ENCODE measurements around the gene TRIM50. TPM values are rescaled to one million over a fixed set of nuclear protein-coding genes. Genes with fewer than 3 reads are reported as not detected.
"Not testable (repeated sequence)": the region's sequence is repeated elsewhere in the genome, so short reads cannot be mapped to it uniquely, and the experiment has no call there.

The TRIM50 gene
- total RNA-seq, 1 donor from 2014 or later, result not detected

DNA sequence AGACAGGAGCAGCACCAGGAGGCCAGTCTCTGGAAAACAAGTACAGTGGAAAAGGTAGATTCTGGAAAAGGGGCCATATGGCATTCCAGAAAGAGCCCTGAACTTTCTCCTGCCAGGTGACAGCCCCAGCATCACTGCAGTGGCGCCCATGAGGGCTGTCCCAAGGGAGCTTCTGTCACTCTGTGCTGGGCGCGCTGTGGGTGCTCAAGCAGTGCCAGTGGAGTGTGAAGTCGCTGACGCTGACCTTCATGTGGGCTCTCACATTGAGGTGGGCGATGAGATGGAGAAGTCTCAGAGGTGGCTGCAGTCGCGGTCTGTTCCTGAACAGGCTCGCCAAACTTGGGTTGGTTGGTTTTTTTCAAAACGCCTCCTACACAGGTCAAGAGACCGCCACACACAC, 38.2 kb upstream of the TRIM50 start:
- TF ChIP-seq, protein P1, sequence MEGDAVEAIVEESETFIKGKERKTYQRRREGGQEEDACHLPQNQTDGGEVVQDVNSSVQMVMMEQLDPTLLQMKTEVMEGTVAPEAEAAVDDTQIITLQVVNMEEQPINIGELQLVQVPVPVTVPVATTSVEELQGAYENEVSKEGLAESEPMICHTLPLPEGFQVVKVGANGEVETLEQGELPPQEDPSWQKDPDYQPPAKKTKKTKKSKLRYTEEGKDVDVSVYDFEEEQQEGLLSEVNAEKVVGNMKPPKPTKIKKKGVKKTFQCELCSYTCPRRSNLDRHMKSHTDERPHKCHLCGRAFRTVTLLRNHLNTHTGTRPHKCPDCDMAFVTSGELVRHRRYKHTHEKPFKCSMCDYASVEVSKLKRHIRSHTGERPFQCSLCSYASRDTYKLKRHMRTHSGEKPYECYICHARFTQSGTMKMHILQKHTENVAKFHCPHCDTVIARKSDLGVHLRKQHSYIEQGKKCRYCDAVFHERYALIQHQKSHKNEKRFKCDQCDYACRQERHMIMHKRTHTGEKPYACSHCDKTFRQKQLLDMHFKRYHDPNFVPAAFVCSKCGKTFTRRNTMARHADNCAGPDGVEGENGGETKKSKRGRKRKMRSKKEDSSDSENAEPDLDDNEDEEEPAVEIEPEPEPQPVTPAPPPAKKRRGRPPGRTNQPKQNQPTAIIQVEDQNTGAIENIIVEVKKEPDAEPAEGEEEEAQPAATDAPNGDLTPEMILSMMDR (IDR thresholded peaks at IDR 0.05; ENCODE audit: insufficient read depth, low read length, severe bottlenecking), result no peak
- DNase-seq (ENCODE audit: low read depth), result no peak
- H3K4me3 ChIP-seq (ENCODE audit: low read depth, low read length), result no peak overlapping the region
- no peaks in the 10 kb centered on the region for H3K27me3 ChIP-seq (ENCODE audit: control insufficient read depth, insufficient read depth, low read length)
- FAIRE-seq, result no peak
- no peaks in the 10 kb centered on the region for H3K36me3 ChIP-seq (ENCODE audit: control insufficient read depth, insufficient read depth, low read length)

DNA sequence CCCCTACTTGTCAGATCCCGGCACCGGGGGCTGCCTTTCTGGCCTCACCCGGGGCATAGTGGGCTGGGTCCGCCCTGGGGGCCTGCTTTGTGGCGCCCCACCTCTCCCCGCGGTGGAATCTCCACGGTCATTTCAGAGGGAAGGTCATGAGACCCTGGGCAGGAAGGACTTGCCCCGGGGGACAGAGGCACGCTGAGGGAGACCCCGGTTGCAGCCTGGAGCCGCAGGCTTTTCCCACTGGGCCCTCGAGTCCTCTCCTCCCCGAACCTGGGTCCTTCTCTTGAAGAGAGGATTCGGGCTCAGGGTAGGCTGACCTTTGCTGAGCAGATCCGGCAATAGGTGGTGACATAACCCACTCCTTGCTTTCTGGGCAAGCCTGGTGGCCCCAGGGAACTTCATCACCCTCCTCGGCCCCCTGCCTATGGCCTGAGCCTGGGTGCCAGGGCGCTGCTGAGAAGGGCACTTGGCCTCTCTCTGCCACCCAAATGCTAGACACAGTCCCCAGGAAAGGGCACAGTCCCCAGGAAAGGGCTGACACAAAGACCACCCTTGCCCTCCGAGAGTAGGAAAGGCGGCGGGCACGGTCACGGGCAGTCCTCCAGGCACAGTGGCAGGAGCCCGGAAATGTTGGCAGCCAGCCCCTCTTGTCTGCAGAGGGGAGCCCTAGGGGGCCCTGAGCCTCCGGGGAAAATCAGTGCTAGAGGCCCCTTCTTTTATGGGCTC, 36.3 kb upstream of the TRIM50 start:
- Histone ChIP-seq H3K4me3 (ENCODE audit: low read depth, low read length) (no peak overlapping the region), H3K27me3 (ENCODE audit: control insufficient read depth, insufficient read depth, low read length) (no peaks in the 10 kb centered on the region), H3K36me3 (ENCODE audit: control insufficient read depth, insufficient read depth, low read length) (no peaks in the 10 kb centered on the region)
- FAIRE-seq (no peak), DNase-seq (ENCODE audit: low read depth) (no peak)
- TF ChIP-seq, protein P1 (IDR thresholded peaks at IDR 0.05; ENCODE audit: insufficient read depth, low read length, severe bottlenecking), result no peak

DNA sequence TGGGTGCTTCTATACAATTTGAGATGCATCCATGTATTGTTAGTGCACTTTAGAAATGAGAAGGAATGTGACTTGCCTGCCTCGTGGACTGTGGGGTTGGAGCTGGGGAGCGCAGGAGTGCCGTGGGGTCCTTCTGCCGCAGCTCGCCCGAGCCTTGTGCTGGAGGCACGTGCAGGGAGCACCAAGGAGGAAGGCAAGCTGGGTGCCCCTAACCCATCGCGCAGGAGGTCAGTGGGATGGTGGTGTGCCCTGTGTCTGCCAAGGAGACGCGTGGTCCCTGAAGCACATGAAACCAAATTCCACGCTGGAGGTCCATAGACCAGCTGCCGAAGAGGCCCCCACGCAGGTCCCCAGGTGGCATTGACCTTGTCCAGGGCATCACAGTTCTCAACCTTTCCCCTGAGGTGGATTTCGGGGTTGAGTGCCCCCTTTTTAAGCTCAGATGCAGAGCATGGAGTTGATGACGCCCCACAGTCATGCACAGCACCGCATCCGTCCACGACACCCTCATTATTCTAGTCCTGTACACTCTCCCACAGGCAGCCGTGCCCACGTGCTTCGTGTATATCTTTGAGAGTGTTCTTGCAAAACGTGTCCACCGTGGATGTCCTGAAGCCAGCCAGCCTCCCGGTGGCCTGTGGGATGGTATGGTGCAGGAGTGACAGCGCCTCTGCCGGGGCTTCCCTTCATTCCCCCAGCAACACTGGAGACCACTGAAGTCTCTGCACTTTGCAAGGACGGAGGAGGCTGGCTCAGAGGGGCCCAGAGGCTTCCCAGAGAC, 35.5 kb upstream of the TRIM50 start:
- no peak for FAIRE-seq
- TF ChIP-seq, protein P1 (IDR thresholded peaks at IDR 0.05; ENCODE audit: insufficient read depth, low read length, severe bottlenecking), result no peak

DNA sequence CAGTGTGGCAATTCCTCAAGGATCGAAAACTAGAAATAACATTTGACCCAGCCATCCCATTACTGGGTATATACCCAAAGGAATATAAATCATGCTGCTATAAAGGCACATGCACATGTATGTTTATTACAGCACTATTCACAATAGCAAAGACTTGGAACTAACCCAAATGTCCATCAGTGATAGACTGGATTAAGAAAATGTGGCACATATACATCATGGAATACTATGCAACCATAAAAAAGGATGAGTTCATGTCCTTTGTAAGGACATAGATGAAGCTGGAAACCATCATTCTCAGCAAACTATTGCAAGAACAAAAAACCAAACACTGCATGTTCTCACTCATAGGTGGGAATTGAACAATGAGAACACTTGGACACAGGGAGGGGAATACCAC, 32.7 kb upstream of the TRIM50 start:
- DNase-seq (ENCODE audit: low read depth); H3K36me3 ChIP-seq (ENCODE audit: control insufficient read depth, insufficient read depth, low read length); H3K27me3 ChIP-seq (ENCODE audit: control insufficient read depth, insufficient read depth, low read length); H3K4me3 ChIP-seq (ENCODE audit: low read depth, low read length); FAIRE-seq: not testable (repeated sequence)

More for the DNA sequence above, 35.5 kb upstream of the TRIM50 start:
- no peaks in the 10 kb centered on the region for H3K36me3 ChIP-seq (ENCODE audit: control insufficient read depth, insufficient read depth, low read length)
- no peak for DNase-seq (ENCODE audit: low read depth)
- H3K4me3 ChIP-seq (ENCODE audit: low read depth, low read length), result no peak overlapping the region
- H3K27me3 ChIP-seq (ENCODE audit: control insufficient read depth, insufficient read depth, low read length), result no peaks in the 10 kb centered on the region

DNA sequence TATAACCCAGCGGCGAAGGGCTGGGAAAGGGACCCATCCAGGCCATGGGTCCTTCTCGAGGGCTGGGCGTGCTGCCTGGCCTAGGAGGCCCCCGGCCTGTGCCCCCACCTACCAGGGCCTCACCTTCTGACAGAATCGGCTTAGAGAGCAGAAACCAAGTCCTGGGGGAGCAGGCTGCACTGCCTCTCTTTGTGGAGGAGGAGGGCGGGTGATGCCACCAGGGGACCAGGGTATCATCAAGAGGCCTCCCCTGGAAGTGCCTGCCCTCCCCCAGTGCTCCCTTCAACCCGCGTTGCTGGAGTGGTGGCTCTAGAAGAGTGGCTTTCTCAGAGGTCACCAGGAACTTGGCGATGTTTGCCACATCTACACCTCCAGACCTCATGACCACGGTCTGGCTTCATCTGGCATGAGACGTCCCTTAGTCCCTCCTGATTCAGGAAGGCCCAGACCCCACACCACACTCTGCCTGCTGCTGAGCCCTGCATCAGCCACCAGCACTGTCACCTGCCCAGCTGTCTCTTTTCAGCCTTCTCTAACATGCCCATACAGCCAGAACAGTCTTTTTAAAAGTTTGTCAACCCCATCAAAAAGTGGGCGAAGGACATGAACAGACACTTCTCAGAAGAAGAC, 32.0 kb upstream of the TRIM50 start:
- Histone ChIP-seq H3K4me3 (ENCODE audit: low read depth, low read length) (no peak overlapping the region), H3K36me3 (ENCODE audit: control insufficient read depth, insufficient read depth, low read length) (no peaks in the 10 kb centered on the region), H3K27me3 (ENCODE audit: control insufficient read depth, insufficient read depth, low read length) (peaks cover 4% of the 10 kb centered on the region)
- DNase-seq (ENCODE audit: low read depth) (no peak), FAIRE-seq (no peak)
- TF ChIP-seq, protein P1 (IDR thresholded peaks at IDR 0.05; ENCODE audit: insufficient read depth, low read length, severe bottlenecking), result no peak

DNA sequence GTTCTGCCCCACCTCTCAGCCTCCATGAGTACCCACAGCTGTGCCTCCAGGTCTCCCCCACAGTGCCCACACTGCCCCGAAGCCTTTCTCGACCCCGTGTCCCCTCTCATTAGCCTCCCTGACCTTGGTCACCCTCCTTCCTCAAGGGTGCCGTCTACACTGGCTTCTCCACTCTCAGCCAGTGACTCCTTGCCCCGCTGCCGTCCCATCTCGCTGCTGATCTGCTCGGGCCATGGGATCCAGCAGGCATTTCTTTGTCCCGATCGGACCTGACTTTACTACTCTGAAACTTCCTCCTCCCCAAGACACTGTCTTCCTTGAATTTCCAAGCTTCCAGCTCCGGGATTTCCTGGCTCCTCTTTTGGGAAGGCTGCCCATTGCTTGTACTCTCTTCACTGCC, 31.4 kb upstream of the TRIM50 start:
- DNase-seq (ENCODE audit: low read depth), result no peak
- TF ChIP-seq, protein P1 (IDR thresholded peaks at IDR 0.05; ENCODE audit: insufficient read depth, low read length, severe bottlenecking), result no peak
- no peaks in the 10 kb centered on the region for H3K36me3 ChIP-seq (ENCODE audit: control insufficient read depth, insufficient read depth, low read length)
- FAIRE-seq, result no peak
- peaks cover 4% of the 10 kb centered on the region for H3K27me3 ChIP-seq (ENCODE audit: control insufficient read depth, insufficient read depth, low read length)
- H3K4me3 ChIP-seq (ENCODE audit: low read depth, low read length), result no peak overlapping the region

Data from bronchial epithelial cell (primary cell).